Esophagus squamous epithelium (tissue), 5 donors: ENCODE data around the gene RGMA. TPM values are rescaled to one million over a fixed set of nuclear protein-coding genes. Genes with fewer than 3 reads are reported as not detected.

Source experiments
- DNase-seq: peaks from one replicate; lab custom pipeline; 2025; lab: John Stamatoyannopoulos, UW
- H3K27ac ChIP-seq, 4 donors: fragments of 200-600 bp; sonication (generic); one replicate each; pipeline ENCODE4 v1.5.1; 2016 to 2019; ENCODE audit warnings: mild to moderate bottlenecking in 1 of 4
- H3K27me3 ChIP-seq, 4 donors: fragments of 200-600 bp; sonication (generic); 1 replicate in 3 of 4; 2 replicates in 1 of 4; pipeline versions ENCODE4 v1.5.1 to v1.6.0; 2017 to 2021; ENCODE audit warnings: antibody characterized with exemption in 1 of 4
- H3K36me3 ChIP-seq, 3 donors: fragments of 200-600 bp; sonication (generic); one replicate each; pipeline ENCODE4 v1.5.1; 2016 to 2019
- H3K4me1 ChIP-seq, 3 donors: fragments of 200-600 bp; sonication (generic); one replicate each; pipeline ENCODE4 v1.5.1; 2017 to 2019
- H3K4me3 ChIP-seq, 4 donors: fragments of 200-600 bp; sonication (generic); 1 replicate in 3 of 4; 2 replicates in 1 of 4; pipeline ENCODE4 v1.5.1; 2016 to 2019; ENCODE audit warnings: mild to moderate bottlenecking in 2 of 4, moderate library complexity in 1 of 4
- H3K9me3 ChIP-seq, 3 donors: fragments of 200-600 bp; sonication (generic); one replicate each; pipeline ENCODE4 v1.5.1; 2016 to 2019
- POLR2A ChIP-seq, 4 donors: fragments of 450-650 bp; IDR thresholded peaks; one replicate each; pipeline ENCODE4 v1.6.1; 2017; ENCODE audit warnings: antibody characterized with exemption in 4 of 4, mild to moderate bottlenecking in 4 of 4, moderate library complexity in 3 of 4
- WGBS, 2 donors: methylation state at CpG; one replicate each; pipeline ENCODE4 v1.1.5; 2018; 5-methylcytosine and 5-hydroxymethylcytosine counted together
- intact Hi-C: fragments of 100-400 bp; cut with DNase I; formaldehyde crosslinking; loops from one replicate; pipeline ENCODE4 v1.15.0; 2022
- total RNA-seq, 4 donors: library from RNA; depleted of rRNA; stranded (reverse); fragments of >200 nt; gene quantifications; one replicate each; pipeline ENCODE4 v1.1.0, GENCODE V29; 2016
- TF ChIP-seq, protein P1 (sequence below), 6 experiments: fragments of 450-650 bp in 4 of 6; fragments of 200-600 bp in 2 of 6; sonication (generic) in 2 of 6; IDR thresholded peaks; one replicate each; pipeline ENCODE4 v1.5.1; 2016 to 2019; ENCODE audit warnings: antibody characterized with exemption in 6 of 6, mild to moderate bottlenecking in 4 of 6, moderate library complexity in 4 of 6
- donor health status: DM: yes; HTN: yes; CAD: no.

Gene RGMA
- total RNA-seq, 4 donors from 2014 or later: 18.8 to 74.7 (median 47.1) TPM

DNA sequence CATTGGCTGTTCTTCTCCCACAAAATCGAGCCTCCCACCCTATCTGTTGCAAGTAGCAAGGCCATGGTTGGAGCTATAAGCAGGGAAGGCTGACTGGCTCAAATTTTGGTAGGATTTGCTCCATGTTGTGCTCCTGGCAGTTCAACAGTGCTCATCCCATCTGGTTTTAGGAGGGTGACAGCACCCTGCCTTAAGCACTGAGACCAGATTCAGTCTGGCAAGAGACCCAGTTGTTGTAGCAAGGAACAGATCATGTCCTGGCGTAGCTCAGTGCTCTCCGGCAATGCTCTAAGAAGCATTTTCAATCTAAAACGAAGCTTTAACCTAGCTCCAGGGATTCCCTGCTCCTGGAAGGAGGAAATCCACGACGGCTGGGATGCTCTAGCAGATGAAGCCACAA, 91.2 kb downstream of the RGMA start:
- 85 to 91% methylated on average over 1 to 6 of the region's 6 CpGs for WGBS, 2 donors
- H3K4me1 ChIP-seq: no peaks in the 10 kb centered on the region
- DNase-seq: no peak
- TF ChIP-seq, protein P1, sequence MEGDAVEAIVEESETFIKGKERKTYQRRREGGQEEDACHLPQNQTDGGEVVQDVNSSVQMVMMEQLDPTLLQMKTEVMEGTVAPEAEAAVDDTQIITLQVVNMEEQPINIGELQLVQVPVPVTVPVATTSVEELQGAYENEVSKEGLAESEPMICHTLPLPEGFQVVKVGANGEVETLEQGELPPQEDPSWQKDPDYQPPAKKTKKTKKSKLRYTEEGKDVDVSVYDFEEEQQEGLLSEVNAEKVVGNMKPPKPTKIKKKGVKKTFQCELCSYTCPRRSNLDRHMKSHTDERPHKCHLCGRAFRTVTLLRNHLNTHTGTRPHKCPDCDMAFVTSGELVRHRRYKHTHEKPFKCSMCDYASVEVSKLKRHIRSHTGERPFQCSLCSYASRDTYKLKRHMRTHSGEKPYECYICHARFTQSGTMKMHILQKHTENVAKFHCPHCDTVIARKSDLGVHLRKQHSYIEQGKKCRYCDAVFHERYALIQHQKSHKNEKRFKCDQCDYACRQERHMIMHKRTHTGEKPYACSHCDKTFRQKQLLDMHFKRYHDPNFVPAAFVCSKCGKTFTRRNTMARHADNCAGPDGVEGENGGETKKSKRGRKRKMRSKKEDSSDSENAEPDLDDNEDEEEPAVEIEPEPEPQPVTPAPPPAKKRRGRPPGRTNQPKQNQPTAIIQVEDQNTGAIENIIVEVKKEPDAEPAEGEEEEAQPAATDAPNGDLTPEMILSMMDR (IDR thresholded peaks at IDR 0.05): no peak
- TF ChIP-seq POLR2A (IDR thresholded peaks at IDR 0.05): no peak
- no peaks in the 10 kb centered on the region for H3K27me3 ChIP-seq
- no peak overlapping the region for H3K4me3 ChIP-seq
- peaks cover 36 to 100% (median 66%) of the 10 kb centered on the region in 3 donors for H3K36me3 ChIP-seq
- no peaks in the 10 kb centered on the region for H3K9me3 ChIP-seq
- intact Hi-C loops: no loop called here
- no peak overlapping the region for H3K27ac ChIP-seq

GRCh38 chr15:92992720-92993119, 96.3 kb downstream of the RGMA start:
- 87 to 88% methylated on average over 9 of the region's 9 CpGs for WGBS, 2 donors
- Histone ChIP-seq H3K27me3 (no peaks in the 10 kb centered on the region), H3K27ac (no peak overlapping the region), H3K36me3 (peaks cover 20 to 100% (median 38%) of the 10 kb centered on the region in 3 donors), H3K4me3 (no peak overlapping the region), H3K9me3 (no peaks in the 10 kb centered on the region), H3K4me1 (no peaks in the 10 kb centered on the region)
- intact Hi-C loops: no loop called here
- no peak for TF ChIP-seq POLR2A (IDR thresholded peaks at IDR 0.05)
- TF ChIP-seq, protein P1 (IDR thresholded peaks at IDR 0.05): no peak
- DNase-seq: no peak

GRCh38 chr15:92990031-92990430, 99.0 kb downstream of the RGMA start:
- peaks cover 11 to 100% (median 42%) of the 10 kb centered on the region in 3 donors for H3K36me3 ChIP-seq
- no peak overlapping the region for H3K4me3 ChIP-seq
- 88 to 94% methylated on average over 2 of the region's 2 CpGs for WGBS, 2 donors
- no peaks in the 10 kb centered on the region for H3K4me1 ChIP-seq
- no peak overlapping the region for H3K27ac ChIP-seq
- no peak for DNase-seq
- intact Hi-C loops: no loop called here
- TF ChIP-seq, protein P1 (IDR thresholded peaks at IDR 0.05): no peak
- TF ChIP-seq POLR2A (IDR thresholded peaks at IDR 0.05): no peak
- no peaks in the 10 kb centered on the region for H3K9me3 ChIP-seq
- no peaks in the 10 kb centered on the region for H3K27me3 ChIP-seq

DNA sequence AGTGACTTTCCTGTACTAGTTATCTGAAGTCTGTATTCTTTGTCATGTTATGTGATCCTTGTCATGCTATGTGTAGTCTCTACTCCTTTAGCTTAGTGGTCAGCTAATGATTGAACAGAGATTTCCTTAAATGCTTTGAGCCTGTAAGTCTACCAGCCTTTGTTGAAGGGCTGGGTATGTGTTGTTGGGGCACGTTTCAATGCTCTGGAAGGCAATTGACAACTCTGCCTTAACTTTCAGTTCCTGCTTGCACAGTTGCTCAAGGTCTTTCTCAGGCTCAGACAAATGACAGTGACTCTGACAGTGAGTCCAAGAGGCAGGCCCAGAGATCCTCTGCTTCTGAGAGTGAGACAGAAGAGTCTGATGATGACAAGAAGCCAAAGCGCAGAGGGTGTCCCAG, 99.5 kb downstream of the RGMA start:
- no peak overlapping the region for H3K27ac ChIP-seq
- no peak for DNase-seq
- H3K36me3 ChIP-seq: peaks cover 11 to 100% (median 48%) of the 10 kb centered on the region in 3 donors
- H3K4me1 ChIP-seq: no peaks in the 10 kb centered on the region
- no peaks in the 10 kb centered on the region for H3K9me3 ChIP-seq
- TF ChIP-seq, protein P1 (IDR thresholded peaks at IDR 0.05): no peak
- TF ChIP-seq POLR2A (IDR thresholded peaks at IDR 0.05): no peak
- intact Hi-C loops: loop anchor here (10.0 kb wide), 1 partner anchor 55 kb away; no protein-coding TSS in a partner anchor
- no peaks in the 10 kb centered on the region for H3K27me3 ChIP-seq
- no peak overlapping the region for H3K4me3 ChIP-seq
- WGBS, 2 donors: 72 to 92% methylated on average over 1 to 2 of the region's 2 CpGs

Other genes with a start within 250 kb of the RGMA start
- gene CHD2, start 188.9 kb downstream of the RGMA start, total RNA-seq: 100 to 1,000 TPM in 1 of 4 donors, 10 to 100 TPM in 3; 36.1 to 132 (median 74.8) TPM